NCI-H446 (cell line): ENCODE data around the gene PIRT.

Experiments used
- DNase-seq, 2 experiments: peaks; one replicate each; lab custom pipeline; 2025; lab: John Stamatoyannopoulos, UW

PIRT gene

DNA sequence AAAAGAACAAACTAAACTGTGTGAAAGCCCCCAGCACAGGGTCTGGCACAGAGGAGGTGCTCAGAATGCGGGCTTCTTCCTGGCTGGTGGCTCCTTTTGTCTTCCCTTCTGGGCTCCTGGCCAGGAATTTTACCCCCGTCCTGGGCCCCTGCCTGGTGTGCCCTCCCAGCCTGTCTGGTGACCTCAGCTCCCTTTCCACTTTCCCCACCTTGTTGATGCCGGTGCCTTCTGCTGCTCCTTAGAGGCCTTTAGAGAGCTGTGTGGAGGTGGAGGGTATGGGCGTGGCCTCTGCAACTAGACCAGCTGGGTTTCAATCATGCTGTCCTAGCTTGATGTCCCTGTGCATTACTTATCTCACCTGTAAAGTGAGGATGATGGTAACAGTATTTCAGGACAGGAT is 16.8 kb downstream of the PIRT start:
- DNase-seq, result no peak

DNA sequence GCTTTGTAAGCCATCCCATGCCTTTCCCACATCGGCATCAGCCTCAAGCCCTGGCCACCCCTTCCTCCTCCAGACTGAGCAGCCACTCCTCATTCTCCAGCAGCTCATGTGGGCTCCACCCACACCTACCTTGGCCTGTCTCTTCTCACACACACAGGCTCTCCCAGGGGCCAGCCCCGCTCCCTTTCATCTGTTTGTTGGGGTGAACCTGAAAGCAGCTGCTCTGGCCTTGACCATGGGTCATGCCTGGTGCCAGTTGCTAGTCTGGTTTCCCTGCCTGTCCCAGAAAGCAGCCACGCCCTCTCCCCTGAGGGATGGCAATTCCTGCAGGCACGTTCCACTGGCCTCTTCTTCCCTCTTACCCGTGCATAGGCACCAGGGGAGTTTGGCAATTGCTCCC is 22.6 kb downstream of the PIRT start:
- no peak for DNase-seq

DNA sequence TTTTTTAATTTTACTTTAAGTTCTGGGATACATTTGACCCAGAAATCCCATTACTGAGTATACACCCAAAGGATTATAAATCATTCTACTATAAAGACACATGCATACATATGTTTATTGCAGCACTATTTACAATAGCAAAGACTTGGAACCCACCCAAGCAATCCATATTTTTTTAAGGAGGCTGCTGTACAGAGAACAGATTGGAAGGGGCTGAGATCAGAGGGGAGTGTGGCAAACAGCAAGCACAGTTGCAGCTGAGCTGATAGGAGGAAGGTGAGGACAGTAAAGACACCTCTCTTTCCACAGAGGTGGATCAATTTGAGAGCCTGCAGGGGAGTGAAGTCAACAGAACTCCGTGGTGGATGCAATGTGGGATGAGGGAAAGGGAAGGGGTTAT is 23.8 kb downstream of the PIRT start:
- DNase-seq, result no peak

DNA sequence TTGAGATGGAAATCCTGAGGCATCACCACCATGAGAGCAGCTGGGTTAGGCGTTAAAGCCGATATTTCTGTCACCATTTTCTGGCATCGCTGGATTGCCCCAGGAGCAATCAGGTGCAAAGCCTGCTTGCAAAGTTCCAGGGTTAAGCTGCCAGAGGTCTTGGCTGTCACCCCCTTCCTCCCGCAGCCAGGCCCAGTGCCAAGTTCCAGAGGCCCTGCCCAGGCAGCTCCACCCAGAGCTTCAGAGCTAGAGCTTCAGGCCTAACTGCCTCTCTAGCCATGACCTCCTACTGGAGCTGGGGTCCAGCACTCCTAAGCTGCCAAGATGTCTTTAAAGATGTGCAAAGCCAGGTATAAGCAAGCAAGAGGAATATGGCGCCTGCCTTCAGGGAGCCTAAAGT is 25.2 kb downstream of the PIRT start:
- DNase-seq, result no peak

DNA sequence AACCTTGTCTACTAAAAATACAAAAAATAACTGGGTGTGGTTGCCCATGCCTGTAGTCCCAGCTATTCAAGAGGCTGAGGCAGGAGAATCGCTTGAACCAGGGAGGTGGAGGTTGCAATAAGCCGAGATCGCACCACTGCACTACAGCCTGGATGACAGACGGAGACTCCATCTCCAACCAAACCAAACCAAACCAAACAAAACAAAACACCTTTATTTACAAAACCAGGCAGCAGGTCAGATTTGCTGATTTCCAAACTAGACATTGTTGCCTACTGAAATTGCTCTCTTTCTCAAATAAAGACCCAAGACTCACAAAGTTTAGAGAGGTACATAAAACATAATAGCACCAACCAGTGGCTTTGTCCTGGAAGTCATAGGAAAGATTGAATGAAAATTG is 28.3 kb downstream of the PIRT start:
- DNase-seq, result no peak

DNA sequence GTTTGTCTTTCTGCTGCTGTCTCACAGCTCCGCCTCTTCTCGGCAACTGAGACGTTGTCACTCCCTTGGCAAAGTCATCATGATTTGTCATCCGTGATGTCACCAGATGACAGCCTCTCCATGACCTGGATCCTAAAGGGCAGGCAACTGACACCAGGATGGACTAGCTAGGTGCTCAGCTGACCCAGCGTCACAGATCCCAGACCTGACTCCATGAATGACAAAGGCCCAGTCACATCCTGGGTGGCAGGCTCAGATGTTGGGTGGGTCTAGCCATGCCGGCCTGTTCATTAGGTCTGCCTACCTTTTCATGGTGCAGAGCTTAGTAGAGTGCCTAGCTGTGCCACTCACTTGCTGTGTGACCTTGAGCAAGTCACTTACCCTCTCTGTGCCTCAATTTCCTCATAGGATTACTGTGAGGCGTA is 30.2 kb downstream of the PIRT start:
- DNase-seq, result no peak

DNA sequence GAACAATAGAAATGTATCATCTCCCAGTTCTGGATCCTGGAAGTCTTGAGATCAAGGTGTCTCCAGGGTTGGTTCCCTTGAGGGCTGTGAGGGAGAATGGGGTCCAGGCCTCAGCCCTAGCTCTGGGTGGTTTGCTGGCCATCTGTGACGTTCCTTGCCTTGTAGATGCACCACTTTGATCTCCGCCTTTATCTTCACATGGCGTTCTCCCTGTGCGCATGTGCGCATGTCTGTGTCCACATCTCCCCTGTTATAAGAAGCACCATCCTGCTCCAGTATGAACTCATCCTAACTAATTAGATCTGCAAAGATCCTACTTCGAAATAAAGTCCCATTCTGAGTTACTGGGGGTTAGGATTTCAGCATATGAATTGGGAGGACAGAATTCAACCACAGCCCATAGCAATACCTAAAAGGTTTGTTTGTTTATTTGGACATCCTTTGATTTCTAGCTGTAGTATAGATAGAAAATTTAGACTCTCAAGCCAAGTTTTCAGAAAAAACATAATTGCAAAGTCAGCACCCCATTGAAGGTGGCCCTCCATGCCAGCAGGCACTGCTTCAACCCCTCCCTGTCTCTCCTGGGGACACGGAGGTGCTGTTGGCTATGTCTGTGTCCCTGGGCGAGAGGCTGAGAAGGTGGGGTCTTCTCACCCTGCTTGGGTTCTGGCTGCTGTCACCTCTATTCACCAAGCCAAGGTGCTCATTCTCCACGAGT is 31.2 kb downstream of the PIRT start:
- no peak for DNase-seq

DNA sequence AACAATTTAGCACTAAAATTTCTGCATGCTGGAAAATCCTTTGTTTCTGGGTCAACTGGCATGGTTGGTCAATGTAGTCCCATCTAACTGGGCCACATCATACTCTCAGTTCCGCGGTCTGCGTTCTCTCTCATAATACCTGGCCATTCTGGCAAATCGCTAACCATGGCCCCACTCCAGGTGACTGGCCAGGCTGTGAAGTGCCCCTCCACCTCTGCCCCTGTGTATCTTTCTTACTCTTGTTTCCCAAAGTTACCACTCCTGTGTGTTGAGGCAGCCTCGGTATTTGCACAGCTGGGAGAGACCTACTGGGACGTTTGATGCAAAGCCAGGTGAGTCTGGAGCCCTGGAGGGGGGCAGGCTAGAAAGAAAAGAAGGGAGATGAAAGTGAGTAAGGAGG is 32.0 kb downstream of the PIRT start:
- DNase-seq, result no peak

DNA sequence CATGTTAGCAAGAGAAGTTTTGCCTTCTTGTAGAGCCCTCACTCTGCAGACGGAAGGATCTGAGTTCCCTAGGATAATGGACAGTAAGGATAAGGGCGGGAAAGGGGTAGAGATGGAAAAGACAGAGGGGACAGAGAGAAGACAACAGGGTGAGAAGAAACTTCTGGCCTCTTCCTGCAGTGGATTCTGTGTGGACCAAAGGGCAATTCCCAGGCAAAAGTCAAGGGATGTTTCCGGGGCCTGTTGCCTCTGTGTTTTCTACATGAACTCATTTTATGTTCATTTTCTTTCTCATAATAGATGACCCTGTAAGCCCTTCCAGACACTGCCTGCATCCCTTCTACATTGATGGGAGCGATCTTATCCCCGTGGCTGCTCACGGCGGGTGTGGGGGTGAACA is 33.3 kb downstream of the PIRT start:
- DNase-seq, result no peak

DNA sequence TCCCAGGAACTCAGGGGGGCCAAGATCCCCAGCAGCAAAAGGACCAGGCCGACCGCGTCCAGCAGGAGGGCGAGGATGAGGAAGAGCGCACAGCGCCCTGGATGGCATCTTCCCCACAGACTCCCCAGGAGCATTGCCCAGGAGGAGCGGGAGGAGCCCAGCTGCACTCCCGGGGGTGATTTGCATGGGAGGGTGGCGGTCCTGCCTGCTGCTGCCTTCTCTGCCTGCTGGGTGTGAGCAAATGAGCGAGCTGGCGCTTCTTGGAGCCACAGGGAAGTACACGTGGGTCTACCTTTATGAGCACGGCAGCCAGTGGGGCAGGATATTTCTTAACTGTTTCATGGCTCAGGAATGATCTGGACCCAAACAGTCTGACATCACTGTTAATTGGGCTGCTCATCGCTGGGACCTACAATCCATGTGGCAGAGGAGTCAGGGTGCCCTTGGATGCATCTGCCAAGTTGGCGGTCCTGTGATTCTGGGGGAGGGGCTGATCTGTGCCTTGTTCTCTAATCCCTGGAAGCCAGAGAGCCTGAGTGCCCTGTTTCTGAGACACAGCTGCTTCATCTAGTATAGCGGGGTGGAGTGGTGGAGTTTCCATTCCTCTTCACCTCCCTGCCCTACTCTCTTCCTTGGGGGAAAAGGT is 33.9 kb downstream of the PIRT start, which contains the start of gene TMEM238L:
Gene TMEM238L (minus strand): TSS at position 270 of the 646 bp plus-strand sequence. CDS start 136 bp downstream, at position 134.
- DNase-seq, result no peak

DNA sequence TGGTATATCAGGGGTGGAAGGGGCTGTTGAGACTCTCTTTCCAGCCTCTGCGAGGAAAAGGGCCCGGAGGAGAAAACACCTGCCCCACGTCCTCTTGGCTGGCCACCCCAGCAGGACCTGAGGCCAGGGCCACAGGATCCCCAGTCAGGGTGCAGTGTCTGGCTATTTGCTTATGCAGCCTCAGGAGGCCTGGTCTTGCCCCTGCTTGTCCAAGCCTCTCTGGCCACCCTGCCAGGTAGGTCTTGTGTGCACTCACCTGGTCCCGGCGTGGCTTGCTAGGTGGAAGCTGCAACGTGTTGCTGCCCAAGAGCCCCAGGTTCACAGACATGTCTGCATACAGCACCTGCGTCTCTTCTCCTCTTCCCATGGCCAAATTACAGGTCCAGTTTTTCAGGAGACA is 34.5 kb downstream of the PIRT start:
- no peak for DNase-seq

DNA sequence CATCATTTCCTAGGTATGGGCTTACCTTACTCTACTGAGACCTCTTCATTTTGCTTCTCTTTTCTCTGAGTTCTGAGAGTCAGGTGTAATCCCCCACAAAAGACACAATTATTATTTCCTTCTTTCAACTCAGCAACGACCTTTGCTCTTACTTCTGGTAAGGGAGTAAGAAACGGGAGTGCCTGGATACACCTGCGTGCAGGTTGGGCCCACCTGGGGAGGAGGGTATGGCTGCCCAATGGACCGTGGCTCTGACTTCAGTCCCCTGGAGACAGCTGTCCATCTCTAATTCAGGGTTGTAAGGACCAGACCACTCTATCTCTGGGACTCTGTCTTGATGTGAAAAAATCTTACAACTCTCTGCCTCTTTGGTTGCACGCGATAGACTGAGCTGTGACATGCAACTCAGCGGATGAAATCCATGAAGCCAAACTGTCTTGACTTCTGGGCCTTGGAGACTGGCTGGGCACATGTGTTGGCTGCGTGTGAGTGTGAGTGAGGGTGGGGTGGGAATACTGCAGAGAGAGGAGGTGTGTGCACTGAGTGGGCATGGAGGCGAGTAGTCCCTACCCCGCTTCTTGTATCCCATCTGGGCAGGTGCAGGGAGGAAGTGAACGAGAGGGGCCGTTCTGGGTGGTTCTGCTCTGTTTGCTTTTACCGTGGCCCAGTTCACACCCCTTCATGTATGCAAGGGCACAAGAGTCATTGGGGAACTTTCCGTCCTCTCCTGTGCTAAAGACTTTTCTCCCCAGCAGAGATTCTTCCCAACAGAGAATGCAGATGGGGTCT is 35.2 kb downstream of the PIRT start:
- DNase-seq, result no peak

DNA sequence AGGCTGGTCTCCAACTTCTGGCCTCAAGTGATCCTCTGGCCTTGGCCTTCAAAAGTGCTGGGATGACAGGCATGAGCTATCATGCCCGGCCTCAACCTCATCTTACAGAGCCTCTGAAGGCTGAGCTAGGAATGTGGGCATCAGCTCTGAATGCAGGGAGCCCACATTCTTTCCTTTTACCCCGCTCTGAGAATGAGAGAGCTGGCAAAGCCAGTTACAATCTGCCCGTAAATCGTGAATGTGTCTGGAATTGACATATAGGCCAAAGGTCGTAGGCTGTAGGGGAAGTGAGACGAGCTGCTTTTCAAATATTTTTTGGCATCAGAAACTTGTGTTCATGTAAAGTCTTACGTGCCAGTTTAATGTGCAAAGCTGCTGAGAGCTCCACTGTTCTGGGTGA is 38.5 kb downstream of the PIRT start:
- no peak for DNase-seq

DNA sequence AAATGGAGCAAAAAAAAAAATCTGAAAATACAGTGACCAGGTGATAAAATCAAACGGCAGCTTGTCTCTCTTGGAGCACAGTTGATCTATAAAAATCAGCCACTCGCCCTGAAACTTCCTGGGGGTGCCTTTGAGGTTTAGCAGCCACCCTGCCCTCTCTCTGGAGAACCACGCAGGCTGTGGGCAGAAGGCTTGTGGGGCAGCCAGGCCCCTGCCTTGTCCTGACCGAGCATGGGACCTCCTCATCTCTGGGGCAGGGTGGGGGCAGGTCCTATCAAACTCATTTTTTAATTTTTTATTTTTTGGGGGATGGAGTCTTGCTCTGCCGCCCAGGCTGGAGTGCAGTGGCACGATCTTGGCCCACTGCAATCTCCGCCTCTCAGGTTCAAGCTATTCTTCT is 39.0 kb downstream of the PIRT start:
- DNase-seq, result no peak

DNA sequence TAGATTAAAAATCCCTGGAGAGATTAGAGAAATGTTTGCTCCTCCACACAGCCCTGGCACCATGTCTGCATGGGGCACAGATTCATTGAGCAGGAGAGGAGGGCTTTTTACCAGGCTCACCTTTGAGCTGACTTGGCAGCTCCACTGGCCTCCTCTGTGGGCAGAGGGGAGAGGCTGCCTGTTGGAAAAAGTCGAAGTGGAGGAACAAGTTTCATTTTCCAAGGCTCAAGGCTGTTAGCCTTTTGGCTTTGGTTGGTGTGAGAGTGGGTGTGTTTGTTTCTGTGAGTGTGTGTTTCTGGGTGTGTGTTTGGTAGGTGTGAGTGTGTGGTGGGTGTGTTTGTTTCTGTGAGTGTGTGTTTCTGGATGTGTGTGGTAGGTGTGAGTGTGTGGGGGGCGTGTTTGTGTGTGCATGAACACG is 39.5 kb downstream of the PIRT start:
- no peak for DNase-seq

DNA sequence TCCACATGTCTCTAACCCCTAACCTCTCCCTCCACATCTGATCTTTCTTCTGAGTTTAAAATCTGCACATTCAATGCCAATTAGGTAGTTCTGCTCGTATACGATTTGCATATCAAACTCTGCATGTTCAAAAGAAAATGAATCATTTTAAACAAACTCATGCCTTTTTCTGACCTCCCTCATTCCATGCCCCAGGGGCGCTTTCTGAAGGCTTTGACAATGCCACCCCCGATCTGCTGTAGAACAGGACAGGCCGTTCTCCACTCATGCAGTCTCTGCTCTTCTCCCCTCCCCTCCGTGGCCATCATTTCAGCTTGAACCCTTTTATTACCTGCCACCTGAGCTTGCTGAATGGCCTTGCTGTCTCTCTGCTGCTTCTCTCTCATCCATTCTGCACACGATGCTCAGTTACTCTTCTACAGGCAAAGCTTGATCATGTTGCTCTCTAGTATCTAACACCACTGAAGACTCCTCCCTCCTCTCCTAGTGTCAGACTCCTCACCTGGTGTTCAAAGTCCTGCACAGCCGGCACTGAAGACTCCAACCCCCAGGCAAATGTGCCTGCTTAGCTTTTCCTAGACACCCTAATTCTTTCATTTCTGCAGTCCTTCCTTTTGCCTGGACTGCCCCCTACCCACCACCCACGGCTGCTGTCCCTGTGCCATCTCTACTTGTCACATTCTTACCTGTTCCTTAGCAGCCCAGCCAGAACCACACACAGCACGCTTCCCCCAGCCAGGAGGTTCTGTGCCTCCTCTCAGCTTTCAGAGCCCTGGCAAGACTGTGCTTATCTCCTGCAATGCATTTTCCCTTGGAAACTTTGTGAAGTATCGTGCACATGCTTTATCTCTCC is 40.2 kb downstream of the PIRT start:
- no peak for DNase-seq

DNA sequence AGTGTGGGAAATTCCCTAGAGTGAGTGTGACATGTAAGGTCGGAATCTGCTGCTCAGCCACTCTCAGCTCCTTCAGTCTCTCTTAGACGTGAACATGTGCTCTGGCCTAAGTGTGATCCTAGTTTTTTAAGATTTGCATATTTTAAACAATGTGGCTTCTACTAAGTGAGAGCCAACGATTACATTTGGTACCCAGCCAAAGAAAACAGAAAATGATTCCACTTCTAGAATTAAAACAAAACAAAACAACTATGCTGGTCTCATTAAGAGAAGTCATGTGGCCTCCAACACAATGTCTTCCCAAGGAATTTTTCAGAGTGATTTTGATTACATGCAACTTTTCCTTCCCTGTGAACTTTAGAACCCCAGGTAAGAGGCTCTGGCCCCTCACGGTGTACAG is 44.1 kb downstream of the PIRT start:
- DNase-seq, result no peak

DNA sequence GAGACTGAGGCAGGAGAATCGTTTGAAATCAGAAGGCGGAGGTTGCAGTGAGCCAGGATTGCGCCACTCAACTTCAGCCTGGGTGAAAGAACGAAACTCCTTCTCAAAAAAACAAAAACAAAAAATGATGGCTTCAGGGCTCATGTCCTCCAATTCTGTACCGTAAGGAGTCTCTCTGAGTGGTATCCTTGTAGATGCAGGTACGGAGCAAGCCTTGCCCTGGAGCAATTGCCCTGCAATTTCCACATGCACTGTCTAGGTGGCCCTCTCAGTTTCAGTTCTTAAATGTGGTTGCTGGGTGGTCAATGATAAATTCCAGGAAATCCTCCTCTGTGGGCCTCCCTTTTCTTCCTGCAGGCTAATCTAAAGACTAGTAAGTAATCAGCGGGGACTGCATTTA is 44.6 kb downstream of the PIRT start:
- no peak for DNase-seq

DNA sequence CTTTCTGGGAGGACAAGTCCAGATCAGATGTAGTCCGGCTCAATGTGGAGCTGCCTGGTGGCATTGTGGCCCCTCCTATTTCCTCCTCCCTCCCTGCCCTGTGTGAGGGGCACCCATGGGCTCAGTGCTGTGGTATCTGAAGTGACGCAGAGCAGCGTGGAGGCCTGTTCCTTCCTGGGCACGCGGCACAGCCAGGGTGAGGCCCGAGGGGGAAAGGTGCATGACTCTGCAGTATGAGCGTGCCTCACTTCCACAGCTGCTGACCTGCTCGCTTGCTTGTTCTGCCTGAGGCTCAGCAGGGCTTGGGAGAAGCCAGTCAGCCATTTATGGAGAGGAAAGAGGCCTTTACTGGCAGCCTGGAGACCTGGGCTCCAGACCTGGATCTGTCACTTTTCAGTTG is 45.7 kb downstream of the PIRT start:
- DNase-seq, result no peak

DNA sequence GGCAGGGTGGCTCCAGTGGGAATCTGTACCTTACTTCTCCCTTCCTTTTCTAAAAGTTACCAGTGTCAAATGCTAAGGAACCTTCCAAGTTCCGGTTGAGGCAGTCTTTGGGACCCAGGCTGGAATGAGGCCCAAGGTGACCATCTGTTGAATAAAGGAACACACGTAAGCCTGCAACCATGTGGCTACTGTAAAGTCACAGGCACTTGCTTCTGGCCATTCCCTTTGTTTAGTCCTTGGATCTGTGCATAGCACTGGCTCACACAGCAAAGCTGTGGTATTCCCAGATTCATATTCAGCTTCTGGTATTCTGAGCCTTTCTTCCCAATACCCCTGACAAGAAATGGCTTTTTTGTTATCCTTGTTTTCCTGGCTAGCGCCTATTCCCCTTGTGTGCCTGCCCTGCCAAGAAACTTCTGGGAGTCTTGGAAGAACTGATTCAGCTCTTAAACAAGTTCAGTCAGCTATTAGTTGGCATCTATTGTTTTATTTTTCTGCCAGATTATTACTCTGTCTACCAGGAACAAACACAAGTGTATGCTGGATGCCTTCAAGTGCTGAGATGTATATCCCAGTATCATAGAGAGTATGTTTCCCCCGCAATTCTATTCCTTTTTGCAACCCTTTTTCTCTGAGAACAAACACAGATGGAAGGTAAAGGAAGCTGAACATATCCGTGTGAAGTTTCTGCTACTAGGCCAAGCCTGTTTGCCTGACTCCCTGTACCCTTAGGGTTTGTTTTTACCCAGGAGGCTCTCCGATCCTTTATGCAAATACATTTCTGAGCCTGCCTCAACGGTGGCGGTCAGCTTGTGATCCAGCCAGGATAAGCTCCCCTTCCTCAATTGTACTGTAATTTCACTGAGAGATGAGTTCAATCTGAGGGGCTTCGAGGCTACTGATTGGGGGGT is 47.1 kb downstream of the PIRT start:
- no peak for DNase-seq

DNA sequence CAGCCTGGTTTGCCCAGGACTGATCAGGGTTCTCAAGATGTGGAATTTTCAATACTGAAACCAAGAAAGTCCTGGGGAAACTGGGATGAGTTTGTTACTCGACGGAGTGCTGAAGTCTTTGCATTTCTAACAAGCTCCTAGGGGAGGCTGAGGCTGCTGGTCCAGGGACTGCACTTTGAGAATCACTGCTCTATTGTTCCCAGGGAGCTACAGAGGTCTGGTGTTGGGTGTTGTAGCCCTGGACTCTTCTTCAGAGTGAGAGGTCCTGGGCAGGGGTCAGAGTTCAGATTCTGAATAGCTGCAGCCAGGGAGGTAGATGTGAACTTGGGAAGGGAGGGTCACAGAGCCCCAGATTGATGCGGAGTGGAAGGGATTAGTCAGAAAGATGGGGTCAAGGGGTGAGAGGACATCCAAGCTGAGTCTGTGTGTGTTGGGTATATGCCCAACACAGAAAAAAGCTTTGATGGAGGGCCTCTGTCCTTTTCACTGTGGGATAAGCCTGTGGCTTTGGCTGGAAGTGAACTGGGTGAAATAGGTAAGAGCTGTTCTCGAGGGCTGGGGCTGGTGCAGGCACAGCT is 48.1 kb downstream of the PIRT start:
- no peak for DNase-seq
